B cell (primary cell): ENCODE data around the gene FATE1. TPM values are rescaled to one million over a fixed set of nuclear protein-coding genes. Genes with fewer than 3 reads are reported as not detected.

Experiments used
- ATAC-seq: fragments of 200-7000 bp; cut with Tn5 transposase; one replicate; pipeline ENCODE4 v1.10.0; 2021; ENCODE audit warnings: low read depth, mild to moderate bottlenecking, moderate number of reproducible peaks, moderate library complexity
- CTCF ChIA-PET: fragments of 350-600 bp; sonication (Branson Sonifier 250); formaldehyde crosslinking; loops from one replicate; lab custom pipeline; 2021; ENCODE audit warnings: antibody characterized with exemption, inconsistent platforms; lab: Charles Lee
- POLR2A ChIA-PET: fragments of 350-600 bp; sonication (Branson Sonifier 250); formaldehyde crosslinking; loops from one replicate; lab custom pipeline; 2021; ENCODE audit warnings: antibody characterized with exemption; lab: Charles Lee
- DNase-seq: peaks from one replicate; pipeline ENCODE4 v3.0.0; 2013
- H2AFZ ChIP-seq: 2 replicates; pipeline ENCODE4 v1.6.1; 2012; ENCODE audit warnings: mild to moderate bottlenecking, low read depth, low read length; ENCODE audit not compliant: insufficient read depth, poor library complexity, severe bottlenecking
- H3K27ac ChIP-seq, 2 donors: 1 replicate in 1 of 2; 2 replicates in 1 of 2; pipeline ENCODE4 v1.5.1; 2012 to 2013; ENCODE audit warnings: low read length in 2 of 2, mild to moderate bottlenecking in 2 of 2, moderate library complexity in 1 of 2
- H3K27me3 ChIP-seq, 4 experiments: fragments of 200-600 bp in 1 of 4; sonication (generic) in 1 of 4; replicated peaks in 1 of 4; 1 replicate in 2 of 4; 2 replicates in 2 of 4; pipeline versions ENCODE4 v1.6.1 to v1.7.0; 2013 to 2016; ENCODE audit warnings: low read length in 3 of 4, mild to moderate bottlenecking in 2 of 4, mixed read lengths in 1 of 4, moderate library complexity in 1 of 4; ENCODE audit not compliant: insufficient read depth in 4 of 4, control insufficient read depth in 3 of 4; ENCODE audit errors: control extremely low read depth in 1 of 4
- H3K36me3 ChIP-seq, 2 experiments: replicated peaks in 1 of 2; 1 replicate in 1 of 2; 2 replicates in 1 of 2; pipeline versions ENCODE4 v1.6.1 to v1.7.1; 2013; ENCODE audit warnings: low read length in 1 of 2; ENCODE audit not compliant: insufficient read depth in 2 of 2, control insufficient read depth in 1 of 2; ENCODE audit errors: control extremely low read depth in 1 of 2, extremely low read depth in 1 of 2
- H3K4me1 ChIP-seq, 2 donors: fragments of 200-600 bp in 1 of 2; sonication (generic) in 1 of 2; 1 replicate in 1 of 2; 2 replicates in 1 of 2; pipeline versions ENCODE4 v1.5.1 to v1.6.1; 2013 to 2017; ENCODE audit warnings: low read length in 2 of 2; ENCODE audit not compliant: control insufficient read depth in 2 of 2, insufficient read depth in 2 of 2
- H3K4me2 ChIP-seq: replicated peaks from 2 replicates; pipeline ENCODE3; 2012; ENCODE audit warnings: mild to moderate bottlenecking, low read depth, low read length; ENCODE audit not compliant: poor library complexity, severe bottlenecking
- H3K4me3 ChIP-seq, 5 experiments: fragments of 200-600 bp in 1 of 5; sonication (generic) in 1 of 5; 1 replicate in 3 of 5; 2 replicates in 2 of 5; pipeline versions ENCODE4 v1.5.1 to v1.7.0; 2011 to 2016; ENCODE audit warnings: low read length in 4 of 5, mild to moderate bottlenecking in 4 of 5, low read depth in 2 of 5, control low read depth in 1 of 5, moderate library complexity in 1 of 5; ENCODE audit not compliant: insufficient read depth in 1 of 5; ENCODE audit errors: control extremely low read depth in 1 of 5, extremely low read depth in 1 of 5
- H3K79me2 ChIP-seq: fragments of 200-600 bp; sonication (generic); one replicate; pipeline ENCODE4 v1.6.0; 2016; ENCODE audit warnings: low read length; ENCODE audit not compliant: control insufficient read depth, insufficient read depth
- H3K9ac ChIP-seq: fragments of 200-600 bp; sonication (generic); 2 replicates; pipeline ENCODE4 v1.6.1; 2017; ENCODE audit warnings: mild to moderate bottlenecking, low read length, moderate library complexity
- H3K9me3 ChIP-seq, 3 donors: one replicate each; pipeline versions ENCODE4 v1.6.1 to v1.7.1; 2013; ENCODE audit warnings: low read length in 2 of 3; ENCODE audit not compliant: control insufficient read depth in 2 of 3, insufficient read depth in 1 of 3; ENCODE audit errors: control extremely low read depth in 1 of 3
- H4K20me1 ChIP-seq: 2 replicates; pipeline ENCODE4 v1.6.0; 2012; ENCODE audit warnings: mild to moderate bottlenecking, low read length; ENCODE audit not compliant: insufficient read depth, control insufficient read depth, poor library complexity, severe bottlenecking
- H3K27ac Mint-ChIP-seq: one replicate; pipeline ENCODE4 v1.8.0; 2021; ENCODE audit warnings: mixed read lengths
- H3K27me3 Mint-ChIP-seq: one replicate; pipeline ENCODE4 v1.8.0; 2021; ENCODE audit warnings: mixed read lengths
- H3K4me1 Mint-ChIP-seq: one replicate; pipeline ENCODE4 v1.8.0; 2021; ENCODE audit warnings: mixed read lengths
- H3K4me3 Mint-ChIP-seq: one replicate; pipeline ENCODE4 v1.8.0; 2021; ENCODE audit warnings: mixed read lengths
- H3K9me3 Mint-ChIP-seq: one replicate; pipeline ENCODE4 v1.8.0; 2022; ENCODE audit warnings: mixed read lengths; ENCODE audit not compliant: insufficient read depth
- EZH2 ChIP-seq: IDR thresholded peaks from 2 replicates; pipeline ENCODE4 v1.6.1; 2012; ENCODE audit warnings: borderline replicate concordance, low read depth, mild to moderate bottlenecking, moderate library complexity, low read length; ENCODE audit not compliant: insufficient read depth, poor library complexity, severe bottlenecking
- WGBS: methylation state at CpG from one replicate; pipeline ENCODE4 v1.1.5; 2013; ENCODE audit warnings: missing lambda C conversion rate; ENCODE audit not compliant: insufficient coverage; 5-methylcytosine and 5-hydroxymethylcytosine counted together
- intact Hi-C: fragments of 100-400 bp; cut with micrococcal nuclease; formaldehyde crosslinking; loops from one replicate; pipeline ENCODE4 v1.10.0; 2022
- polyA plus RNA-seq: library from polyadenylated mRNA; depleted of rRNA; stranded (reverse); fragments of >200 nt; gene quantifications from 2 replicates; pipeline ENCODE4 v1.2.3, GENCODE V29; 2012
- total RNA-seq, 2 donors: library from RNA; stranded (reverse); fragments of 120-200 nt in 1 of 2; gene quantifications; 1 replicate in 1 of 2; 2 replicates in 1 of 2; pipeline versions ENCODE4 v1.2.3 to v1.2.4, GENCODE V29; 2013 to 2022
- TF ChIP-seq, protein P1 (sequence below): fragments of 200-600 bp; IDR thresholded peaks from one replicate; pipeline ENCODE4 v1.8.0; 2022; ENCODE audit warnings: antibody characterized with exemption, mild to moderate bottlenecking

FATE1 gene
- total and polyA plus RNA-seq, 2 donors (not counting 1 experiment from before 2014, with no cell fraction given) = not detected

DNA sequence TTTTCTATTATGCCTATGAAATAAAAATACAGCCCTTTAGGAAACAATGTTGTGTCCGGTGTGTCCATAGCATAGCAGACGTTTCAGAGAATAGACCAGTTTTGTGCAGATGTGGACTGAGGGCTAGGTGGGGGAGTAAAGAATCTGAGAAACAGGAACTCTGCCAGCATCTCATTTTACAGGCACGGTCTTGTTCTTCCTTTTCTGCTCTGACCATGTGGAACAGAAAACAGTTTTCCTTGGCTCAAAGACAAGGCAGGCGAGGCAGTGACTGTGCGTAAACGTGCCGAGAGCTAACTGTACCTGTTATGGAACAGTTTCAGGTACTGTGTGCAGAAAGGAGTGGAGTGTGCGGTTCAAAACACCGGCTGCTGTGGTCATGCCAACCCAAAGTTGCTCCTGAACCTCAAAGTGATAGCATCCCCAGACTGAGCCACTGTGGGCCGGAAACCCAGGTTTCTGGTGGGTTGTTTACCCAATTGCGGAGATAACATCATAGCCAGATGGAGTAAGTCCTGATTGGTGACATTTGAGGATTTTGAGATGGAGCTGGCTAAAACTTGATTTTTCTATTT, 38.9 kb downstream of the FATE1 start:
- TF ChIP-seq, protein P1, sequence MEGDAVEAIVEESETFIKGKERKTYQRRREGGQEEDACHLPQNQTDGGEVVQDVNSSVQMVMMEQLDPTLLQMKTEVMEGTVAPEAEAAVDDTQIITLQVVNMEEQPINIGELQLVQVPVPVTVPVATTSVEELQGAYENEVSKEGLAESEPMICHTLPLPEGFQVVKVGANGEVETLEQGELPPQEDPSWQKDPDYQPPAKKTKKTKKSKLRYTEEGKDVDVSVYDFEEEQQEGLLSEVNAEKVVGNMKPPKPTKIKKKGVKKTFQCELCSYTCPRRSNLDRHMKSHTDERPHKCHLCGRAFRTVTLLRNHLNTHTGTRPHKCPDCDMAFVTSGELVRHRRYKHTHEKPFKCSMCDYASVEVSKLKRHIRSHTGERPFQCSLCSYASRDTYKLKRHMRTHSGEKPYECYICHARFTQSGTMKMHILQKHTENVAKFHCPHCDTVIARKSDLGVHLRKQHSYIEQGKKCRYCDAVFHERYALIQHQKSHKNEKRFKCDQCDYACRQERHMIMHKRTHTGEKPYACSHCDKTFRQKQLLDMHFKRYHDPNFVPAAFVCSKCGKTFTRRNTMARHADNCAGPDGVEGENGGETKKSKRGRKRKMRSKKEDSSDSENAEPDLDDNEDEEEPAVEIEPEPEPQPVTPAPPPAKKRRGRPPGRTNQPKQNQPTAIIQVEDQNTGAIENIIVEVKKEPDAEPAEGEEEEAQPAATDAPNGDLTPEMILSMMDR = no peak
- no peak for TF ChIP-seq EZH2
- no peaks in the 10 kb centered on the region for H3K9me3 Mint-ChIP-seq
- no peaks in the 10 kb centered on the region for H3K79me2 ChIP-seq
- ATAC-seq (no peak), DNase-seq (no peak)
- H4K20me1 ChIP-seq = no peaks in the 10 kb centered on the region
- CTCF ChIA-PET = no interaction called here
- H3K9ac ChIP-seq = no peak overlapping the region
- no peaks in the 10 kb centered on the region for H3K36me3 ChIP-seq
- no peaks in the 10 kb centered on the region for H3K9me3 ChIP-seq
- H3K27me3 ChIP-seq = no peaks in the 10 kb centered on the region
- intact Hi-C loops = no loop called here
- H3K4me3 Mint-ChIP-seq = no peak overlapping the region
- H3K4me1 Mint-ChIP-seq = no peaks in the 10 kb centered on the region
- H3K27ac ChIP-seq = no peak overlapping the region
- WGBS = no CpG with 5 or more reads among the region's 11 CpGs
- H3K4me3 ChIP-seq = no peak overlapping the region
- H3K4me2 ChIP-seq = no peak overlapping the region
- H3K27ac Mint-ChIP-seq = no peak overlapping the region
- POLR2A ChIA-PET = no interaction called here
- no peaks in the 10 kb centered on the region for H3K27me3 Mint-ChIP-seq
- H2AFZ ChIP-seq = no peak overlapping the region
- no peaks in the 10 kb centered on the region for H3K4me1 ChIP-seq

DNA sequence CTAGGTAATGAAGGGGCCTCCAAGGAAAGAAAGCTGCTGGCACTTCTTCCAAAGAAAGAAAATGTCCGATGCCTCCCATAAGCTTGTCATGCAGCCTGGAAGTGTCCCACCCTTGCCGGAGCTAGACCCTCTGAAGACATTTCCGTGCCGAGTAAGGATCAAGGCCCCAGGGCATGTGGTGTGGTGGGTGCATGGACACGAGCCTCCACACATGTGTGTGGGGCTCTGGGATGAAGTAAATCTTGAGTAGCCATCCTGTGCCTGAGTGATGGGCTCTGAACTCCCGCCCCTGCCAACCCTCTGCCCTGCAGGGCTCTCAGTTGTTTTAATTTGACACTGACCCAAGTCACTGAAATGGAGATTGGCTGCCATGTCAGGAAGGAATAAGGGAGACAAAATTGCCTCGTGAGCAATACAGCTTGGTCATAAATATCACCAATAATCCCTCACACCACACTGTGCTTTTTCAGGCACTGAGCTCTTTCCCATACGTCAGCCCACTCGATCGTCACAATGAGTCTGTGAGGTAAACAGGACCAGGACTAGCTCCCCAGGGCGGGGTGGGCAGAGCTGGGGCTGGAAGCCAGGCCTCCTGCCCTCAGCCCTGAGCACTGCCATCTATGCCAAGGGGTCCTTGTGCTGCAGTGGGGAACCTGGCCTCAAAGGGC, 43.3 kb downstream of the FATE1 start:
- H3K4me1 ChIP-seq = no peaks in the 10 kb centered on the region
- H3K4me2 ChIP-seq = no peak overlapping the region
- no peak for ATAC-seq
- H3K9ac ChIP-seq = no peak overlapping the region
- no peaks in the 10 kb centered on the region for H3K9me3 ChIP-seq
- TF ChIP-seq EZH2 = no peak
- TF ChIP-seq, protein P1 = no peak
- DNase-seq = no peak
- H3K36me3 ChIP-seq = no peaks in the 10 kb centered on the region
- CTCF ChIA-PET = no interaction called here
- intact Hi-C loops = no loop called here
- no peak overlapping the region for H3K4me3 ChIP-seq
- H3K27me3 ChIP-seq = no peaks in the 10 kb centered on the region
- H3K27me3 Mint-ChIP-seq = no peaks in the 10 kb centered on the region
- no peaks in the 10 kb centered on the region for H3K4me1 Mint-ChIP-seq
- H4K20me1 ChIP-seq = no peaks in the 10 kb centered on the region
- WGBS = 82% methylated on average over 5 of the region's 11 CpGs
- no peaks in the 10 kb centered on the region for H3K9me3 Mint-ChIP-seq
- H3K27ac ChIP-seq = no peak overlapping the region
- POLR2A ChIA-PET = no interaction called here
- H3K79me2 ChIP-seq = no peaks in the 10 kb centered on the region
- no peak overlapping the region for H3K4me3 Mint-ChIP-seq
- H3K27ac Mint-ChIP-seq = no peak overlapping the region
- no peak overlapping the region for H2AFZ ChIP-seq
